ENCODE results near the gene SMG5.

The SMG5 gene

DNA sequence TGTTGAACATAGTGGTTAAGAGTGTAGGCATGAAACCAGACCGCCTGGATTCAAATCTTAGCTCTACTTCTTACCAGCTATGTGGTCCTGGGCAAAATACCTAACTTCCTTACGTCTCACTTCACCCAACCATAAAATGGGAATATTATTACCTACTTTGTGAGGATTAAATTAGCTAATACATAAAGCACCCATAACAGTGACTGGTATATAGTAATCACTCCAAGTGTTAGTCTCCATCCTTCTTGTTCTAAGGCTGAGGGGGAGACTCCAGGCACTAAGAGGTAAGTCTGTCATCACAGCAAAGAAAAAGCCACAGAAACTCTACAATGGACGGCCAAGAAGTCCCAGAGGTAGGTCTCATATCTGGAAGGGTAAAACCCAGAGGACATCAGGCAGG, 2.8 kb downstream of the SMG5 start:
- no peak for DNase-seq (ENCODE audit: low spot score)

DNA sequence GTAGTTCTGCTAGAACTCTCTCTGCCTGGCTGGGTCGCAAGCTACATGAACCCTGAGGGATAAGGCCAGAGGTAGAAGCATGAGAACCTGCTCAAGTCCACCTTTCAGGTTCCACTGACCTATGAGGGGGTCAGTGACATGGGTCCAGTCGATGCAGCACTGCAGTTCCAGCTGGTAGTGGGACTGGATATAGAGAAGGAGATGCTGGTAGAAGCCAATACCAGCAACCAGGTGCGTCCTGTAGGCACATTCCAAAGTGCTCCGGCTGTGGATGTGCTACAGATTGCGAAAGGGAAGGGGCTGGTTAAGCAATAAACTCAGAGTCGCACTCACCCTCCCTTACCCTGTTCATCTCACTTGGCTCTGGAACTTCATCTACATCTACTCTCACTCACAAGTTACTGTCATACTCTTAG, 5.7 kb downstream of the SMG5 start:
- peak; percentile 81 for DNase-seq (ENCODE audit: low spot score)

DNA sequence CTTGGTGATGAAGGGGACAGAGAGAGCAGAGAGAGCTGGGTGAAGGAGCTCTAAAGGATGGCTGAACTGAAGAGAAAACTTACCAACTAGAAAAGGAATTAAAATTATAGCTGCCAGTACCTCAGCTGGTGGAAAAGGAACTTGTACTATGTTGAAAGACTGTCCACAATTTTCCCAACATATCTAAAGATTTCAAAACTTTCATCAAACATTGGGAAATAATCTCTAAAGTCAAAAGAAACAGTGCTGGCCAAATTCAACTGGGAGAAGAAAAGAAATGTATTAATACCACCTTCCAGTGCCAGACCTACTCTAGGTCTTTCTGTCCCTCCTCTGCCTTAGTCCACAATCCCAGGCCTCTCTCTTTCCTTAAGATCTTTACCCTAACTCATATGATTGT, 6.1 kb downstream of the SMG5 start:
- no peak for DNase-seq (ENCODE audit: low spot score)

DNA sequence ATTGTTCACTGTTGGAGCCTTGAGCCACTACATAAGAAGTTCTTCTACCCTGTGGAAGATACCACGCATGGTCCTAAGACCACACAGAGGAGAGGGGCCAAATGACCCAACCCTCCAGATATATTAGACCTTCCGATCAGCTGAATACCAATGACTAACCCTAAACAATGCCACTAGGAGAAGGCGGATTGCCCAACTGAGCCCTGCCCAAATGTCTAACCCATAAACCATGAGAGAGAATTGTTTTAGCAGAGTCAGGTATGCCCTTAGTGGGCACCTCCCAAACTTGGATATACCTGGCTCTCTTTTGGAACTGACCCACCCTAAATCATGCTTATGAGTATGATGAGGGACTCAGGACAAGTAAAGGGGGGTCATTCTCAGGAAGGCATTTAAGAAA, 12.3 kb downstream of the SMG5 start:
- DNase-seq (ENCODE audit: low spot score) = no peak

DNA sequence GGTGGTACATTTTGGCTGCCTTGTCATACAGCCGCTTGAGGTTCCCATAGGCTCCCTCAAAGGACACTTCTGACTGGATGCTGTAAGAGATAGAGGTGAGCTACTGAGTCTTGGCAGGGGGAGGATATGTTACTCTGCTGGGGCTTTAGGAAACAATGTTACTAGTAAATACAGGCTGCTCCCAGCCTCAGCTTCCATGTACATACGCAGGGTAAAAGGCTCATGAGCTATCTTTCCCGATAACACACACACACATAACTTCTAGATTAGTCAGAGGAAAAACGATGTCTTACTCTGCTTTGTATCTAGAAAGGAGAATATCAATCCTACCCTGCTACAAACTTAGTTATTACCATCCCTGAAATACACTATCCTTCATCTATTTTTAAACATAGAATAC, 14.3 kb downstream of the SMG5 start:
- DNase-seq (ENCODE audit: low spot score) = no peak

DNA sequence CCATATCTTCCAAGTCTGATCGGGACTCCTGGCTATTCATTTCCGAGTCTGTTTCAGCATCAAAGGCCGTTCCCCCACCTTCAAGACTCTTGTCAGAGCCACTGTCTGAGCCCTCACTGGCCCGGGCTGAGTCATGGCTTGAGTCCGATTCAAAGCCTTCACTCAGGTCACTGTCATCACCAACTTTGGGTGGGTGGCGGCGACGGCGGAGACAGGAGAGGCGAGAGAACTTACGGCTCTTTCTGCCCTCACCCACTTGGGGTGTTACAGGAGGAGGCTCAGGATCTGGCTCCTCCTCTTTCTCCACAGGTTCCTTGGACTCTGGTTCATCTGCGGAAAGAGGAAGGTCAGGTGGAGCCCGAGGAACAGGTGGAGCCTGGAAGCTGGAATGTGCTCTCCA, 16.6 kb downstream of the SMG5 start:
- no peak for DNase-seq (ENCODE audit: low spot score)

DNA sequence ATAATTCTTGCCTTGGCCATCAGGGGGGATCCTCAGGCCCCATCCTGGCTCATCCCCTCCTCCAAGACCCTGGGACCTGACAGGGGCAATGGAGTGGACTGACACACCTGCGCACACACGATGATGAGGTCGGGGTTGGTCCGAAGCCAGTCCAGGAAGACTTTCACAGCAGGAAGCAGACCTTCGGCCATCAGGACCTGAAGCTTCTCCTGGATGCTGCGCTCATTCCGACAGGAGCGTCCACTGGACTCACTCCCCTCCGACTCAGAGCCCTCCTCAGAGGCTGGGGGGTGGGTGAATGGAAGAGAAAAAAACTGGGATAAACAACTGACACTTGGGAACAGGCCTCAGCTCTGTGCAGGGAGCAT, 19.4 kb downstream of the SMG5 start:
- DNase-seq (ENCODE audit: low spot score) = no peak

DNA sequence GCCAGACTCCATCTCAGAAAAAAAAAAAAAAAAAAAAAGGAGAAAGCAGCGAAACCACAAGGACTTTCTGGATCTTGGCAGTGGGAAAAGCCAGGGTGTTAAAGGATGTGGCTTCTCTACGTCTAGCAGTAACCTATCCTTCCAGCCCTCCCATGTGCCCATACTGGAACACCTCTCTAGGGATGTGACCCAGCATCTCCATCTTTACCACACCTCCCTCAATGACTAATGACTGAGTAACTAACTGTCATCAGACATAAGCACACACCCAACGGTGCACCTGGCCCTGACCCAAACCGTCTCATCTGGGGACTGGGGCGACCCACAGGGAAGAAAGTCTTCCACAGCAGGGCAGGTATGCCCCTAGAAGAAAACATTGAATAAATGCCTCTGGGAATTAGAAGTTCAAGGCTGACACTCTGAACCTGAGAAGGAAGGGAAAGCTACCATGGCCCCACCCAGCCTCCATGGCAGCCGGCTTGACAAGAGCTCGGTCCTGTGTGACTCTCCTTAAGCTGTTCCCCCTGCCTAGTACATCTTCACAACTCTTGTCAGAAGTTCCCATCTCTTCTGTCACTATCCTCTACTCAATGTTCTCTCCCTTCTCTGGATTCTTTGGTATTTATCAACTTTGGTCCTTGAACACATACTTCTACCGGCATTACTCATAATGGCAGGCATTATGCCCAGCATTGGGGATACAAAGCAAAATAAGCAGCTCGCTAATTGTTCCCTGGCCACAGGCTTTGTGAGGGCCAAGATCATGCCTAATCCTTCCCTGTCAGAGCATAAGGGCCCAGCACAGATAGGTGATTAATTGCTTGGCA, 20.0 kb downstream of the SMG5 start:
- DNase-seq (ENCODE audit: low spot score) = no peak

DNA sequence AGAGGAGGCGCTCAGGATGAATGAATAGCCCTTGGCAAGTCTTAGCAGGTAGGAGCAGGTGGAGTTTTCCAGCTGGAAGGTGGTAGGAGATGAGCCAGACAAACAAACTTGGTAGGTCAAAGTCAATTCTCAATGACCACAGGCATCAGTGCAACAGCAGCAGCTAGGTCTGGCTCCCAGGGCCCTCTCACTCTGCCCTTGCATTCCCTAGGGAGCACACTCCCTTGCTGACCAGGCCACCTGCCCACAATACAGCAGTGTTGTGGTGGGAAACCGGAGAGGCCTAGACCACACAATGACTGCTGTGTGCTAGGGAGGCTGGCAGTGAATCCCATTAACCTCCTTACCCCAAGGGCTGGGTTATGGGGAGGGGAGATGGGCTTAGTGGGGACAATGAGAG, 21.7 kb downstream of the SMG5 start:
- DNase-seq (ENCODE audit: low spot score) = no peak

DNA sequence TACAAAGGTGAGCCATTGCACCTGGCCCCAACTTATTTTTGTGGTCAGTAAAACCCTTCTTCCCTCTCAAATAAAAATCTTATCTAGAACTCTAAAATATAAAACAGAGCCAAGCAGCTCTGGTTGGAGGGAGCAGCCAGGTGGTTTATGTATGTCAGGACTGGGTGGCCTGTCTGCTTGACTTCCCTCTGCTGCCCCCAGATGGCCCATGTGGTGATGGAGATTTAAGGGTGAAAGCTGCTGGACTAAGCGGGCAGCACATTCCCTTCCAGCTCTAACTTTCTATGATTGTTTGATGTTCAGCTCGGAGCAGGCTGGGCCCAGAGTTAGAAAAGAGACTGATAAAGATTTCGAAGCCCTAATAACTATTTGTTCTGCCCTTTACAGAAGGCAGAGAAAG, 22.8 kb downstream of the SMG5 start:
- no peak for DNase-seq (ENCODE audit: low spot score)

DNA sequence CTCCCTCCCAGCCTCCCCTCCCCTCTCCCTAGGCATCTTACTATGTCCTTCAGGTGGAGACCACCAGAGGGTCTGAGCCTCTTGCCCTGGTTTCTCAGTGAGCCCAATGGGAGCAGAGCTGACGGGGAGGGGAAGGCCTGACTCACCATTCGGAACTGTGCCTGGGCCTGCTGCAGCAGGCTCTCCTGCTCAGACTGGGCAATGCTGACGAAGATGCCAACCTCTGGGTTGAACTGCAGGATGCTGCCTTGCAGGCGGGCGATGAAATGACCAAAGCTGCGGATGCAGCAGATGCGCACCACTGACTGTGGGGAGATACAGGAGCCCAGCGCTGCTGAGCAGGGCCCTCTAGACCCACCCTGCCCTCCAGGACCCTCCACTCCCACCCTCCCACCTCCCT, 23.8 kb downstream of the SMG5 start:
- DNase-seq (ENCODE audit: low spot score) = no peak

DNA sequence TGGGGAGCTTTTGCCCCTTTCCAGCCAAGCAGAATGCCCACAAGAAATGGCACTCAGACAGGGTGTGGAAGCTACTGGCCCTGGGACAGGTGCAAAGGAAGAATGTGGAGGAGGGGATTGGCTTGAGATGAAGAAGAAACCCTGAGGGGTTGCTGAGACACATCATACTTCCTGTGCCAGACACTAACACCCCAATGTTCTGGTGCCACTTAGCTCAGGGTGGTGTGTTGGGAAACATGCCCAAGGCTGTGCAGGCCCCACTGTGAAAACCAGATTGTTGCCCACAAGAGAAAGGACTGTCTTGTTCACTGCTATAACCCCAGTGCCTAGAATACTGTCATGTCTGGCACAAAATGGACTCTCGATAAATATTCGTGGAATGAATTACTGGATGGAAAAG, 24.9 kb downstream of the SMG5 start:
- DNase-seq (ENCODE audit: low spot score) = no peak

DNA sequence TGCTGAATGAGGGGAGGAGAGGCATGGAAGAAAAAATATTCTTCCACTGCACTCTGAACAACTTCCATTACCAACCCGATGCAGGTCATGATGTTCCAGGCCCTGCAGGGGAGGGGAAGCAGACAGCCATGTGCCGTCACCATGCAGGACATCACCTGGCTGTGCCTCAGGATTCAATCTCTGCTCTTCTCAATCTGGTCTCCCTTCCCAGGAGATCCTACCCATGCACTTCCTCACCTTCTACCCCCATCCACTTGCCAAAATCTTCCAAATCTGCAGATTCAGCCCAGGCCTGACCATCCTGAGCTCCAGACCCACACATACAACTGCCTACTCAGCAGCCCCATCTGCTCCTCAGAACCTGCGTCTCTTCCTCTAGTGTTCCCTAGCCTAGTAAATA, 29.0 kb downstream of the SMG5 start:
- no peak for DNase-seq (ENCODE audit: low spot score)

DNA sequence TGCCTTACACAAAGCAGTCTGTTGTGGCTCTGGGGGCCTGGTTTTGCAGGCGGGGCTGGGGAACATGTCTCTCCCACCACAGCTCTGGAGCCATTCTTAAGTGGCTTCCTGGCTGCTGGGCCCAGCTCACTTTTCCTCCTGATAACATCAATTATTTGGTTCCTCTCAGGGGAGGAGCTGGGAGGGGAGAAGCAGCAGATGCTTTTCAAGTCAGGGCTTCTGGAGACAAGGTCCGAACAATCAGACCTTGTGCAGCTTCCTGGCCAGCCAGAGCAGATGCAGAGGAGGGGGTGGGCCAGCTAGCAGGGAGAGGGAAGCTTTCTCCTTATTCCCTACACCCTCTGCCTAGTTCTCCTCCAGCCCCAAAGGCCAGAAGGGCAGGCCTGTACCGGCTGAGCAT, 31.1 kb downstream of the SMG5 start:
- no peak for DNase-seq (ENCODE audit: low spot score)

DNA sequence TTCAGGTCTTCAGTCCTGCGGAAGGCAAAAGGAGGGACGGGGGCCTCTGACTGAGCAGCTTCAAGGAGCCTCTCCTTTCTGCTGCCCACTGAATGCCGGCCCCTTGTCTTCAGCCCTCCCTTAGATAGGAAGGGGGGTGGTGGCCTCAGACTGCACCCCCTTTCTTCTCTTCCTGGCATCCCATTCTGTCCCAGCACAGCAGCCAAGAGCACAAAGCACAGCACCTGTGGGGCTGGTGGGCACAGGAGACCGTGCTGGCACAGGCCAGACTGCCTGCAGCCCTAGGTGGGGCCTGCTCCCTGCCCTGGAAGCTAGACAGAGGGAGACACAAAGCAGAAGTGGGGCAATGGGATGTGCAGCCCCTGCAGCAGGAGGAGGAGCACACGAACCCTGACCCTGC, 33.0 kb downstream of the SMG5 start:
- DNase-seq (ENCODE audit: low spot score) = no peak

DNA sequence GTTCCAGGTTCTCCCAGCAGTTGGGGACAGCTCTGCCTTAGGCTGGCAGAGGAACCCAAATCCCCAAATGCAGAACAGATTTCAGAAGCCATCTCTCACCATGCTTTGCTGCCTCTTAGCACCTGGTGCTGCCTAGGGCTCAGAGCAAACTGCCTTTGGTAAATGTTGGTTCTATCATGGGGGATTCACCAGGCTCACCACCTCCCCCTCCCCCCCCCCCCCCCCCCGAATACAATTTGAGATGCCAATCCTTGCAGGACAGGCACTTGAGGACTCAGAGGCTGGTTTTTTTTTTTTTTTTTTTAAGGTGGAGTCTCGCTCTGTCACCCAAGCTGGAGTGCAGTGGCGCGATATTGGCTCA, 34.3 kb downstream of the SMG5 start:
- DNase-seq (ENCODE audit: low spot score) = no peak

DNA sequence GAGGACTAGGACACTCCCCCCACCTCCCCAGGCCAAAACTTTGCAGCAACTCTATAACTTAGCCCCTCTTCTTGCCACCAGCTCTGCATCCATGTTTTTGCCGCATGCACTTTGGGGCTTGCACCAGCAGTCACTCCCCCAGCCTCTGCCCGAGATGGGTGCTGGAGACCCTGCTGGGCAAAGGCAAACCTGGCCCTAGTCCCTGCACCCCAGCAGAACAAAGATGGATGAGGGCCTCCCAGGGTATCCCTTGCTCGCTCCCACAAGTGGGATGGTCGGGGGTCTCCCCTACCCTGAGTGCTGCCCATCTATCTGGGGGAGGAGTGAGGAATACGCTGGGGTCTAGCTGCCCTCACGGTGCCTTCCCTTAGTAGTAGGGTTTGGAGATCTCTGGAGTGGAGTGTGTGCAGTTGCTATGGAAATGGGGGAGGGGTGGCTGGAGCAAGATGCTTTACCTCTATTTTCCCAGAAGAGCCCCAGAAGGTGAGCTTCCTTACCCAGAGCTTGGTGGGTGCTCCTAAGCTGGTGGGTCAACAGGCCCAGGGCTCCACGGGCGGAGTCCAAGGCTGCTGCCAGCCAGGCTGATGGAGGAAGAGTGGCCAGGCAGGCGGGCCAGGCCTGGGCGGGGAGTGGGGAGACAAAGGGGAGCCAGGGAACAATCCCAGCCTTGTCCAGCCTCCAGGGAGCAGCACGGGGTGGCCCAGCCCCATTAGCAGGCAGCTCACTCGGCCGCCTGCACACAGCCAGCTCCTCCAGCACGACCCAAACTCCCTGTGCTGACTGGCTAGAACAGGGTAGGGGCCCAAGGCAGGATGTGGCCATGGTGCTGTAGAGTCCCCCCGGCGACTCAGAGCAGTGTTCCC, 34.9 kb downstream of the SMG5 start, which contains the start of gene PAQR6:
TSS of gene PAQR6 (minus strand) at position 597 of the 863 bp plus-strand sequence. CDS start 1,325 bp downstream, outside the sequence.
- DNase-seq (ENCODE audit: low spot score) = no peak

DNA sequence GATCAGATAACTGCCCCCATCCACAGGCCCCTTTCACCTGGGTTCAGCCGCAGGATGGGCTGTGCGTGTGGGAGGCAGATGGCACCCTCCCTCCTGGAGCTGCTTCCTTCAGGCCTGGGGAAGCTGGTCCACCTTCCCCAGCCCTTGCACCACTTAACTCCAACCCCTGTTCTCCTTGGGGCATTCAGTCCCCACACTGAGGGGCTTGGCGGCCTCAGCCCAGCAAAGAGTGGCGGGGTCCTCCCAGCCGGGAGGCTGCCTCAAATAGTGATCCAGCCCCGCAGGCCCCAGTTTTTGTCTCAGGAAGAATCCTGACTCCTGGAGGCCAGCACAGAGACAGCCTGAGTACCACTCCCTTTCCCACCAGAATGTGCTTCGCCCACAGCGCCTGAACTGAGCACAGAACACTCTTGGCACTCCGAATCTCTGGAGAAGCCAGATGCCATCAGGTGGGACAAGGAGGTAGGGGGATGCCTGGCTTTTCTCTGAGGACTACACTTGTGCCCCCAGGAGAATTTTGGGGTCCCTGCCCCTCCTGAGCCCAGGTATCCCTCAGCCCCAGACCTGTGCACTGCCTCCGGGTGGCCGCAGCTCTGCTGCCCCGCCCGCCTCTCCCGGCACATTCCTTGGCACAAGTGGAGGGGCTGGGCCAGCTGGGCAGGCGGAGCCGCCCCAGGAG, 35.7 kb downstream of the SMG5 start:
- no peak for DNase-seq (ENCODE audit: low spot score)

DNA sequence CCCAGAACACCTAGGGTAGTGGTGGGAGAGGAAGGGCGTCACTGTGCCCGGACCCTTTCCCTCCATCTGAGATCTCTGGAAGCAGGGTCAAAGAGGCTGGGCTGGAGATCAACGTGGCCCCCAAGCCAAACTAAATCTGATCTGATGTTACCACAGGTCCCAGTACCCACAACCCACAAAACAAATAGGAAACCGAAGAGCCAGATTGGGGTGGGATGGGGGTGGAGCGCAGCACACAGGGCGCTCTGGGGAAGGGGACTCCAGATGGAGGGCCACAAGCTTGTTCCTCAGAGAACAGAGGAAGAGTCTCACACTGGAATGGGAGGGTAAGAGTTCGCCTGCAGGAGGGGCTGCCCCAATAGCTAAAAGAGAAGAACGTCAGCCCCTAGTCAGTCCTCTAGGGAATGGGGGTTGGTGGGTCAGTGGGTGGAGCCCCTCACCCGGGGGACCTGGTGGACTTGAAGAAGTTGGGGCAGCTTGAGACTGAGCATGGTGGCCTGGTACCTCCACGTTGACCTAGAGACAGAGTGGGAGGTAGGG, 36.3 kb downstream of the SMG5 start:
- no peak for DNase-seq (ENCODE audit: low spot score)

DNA sequence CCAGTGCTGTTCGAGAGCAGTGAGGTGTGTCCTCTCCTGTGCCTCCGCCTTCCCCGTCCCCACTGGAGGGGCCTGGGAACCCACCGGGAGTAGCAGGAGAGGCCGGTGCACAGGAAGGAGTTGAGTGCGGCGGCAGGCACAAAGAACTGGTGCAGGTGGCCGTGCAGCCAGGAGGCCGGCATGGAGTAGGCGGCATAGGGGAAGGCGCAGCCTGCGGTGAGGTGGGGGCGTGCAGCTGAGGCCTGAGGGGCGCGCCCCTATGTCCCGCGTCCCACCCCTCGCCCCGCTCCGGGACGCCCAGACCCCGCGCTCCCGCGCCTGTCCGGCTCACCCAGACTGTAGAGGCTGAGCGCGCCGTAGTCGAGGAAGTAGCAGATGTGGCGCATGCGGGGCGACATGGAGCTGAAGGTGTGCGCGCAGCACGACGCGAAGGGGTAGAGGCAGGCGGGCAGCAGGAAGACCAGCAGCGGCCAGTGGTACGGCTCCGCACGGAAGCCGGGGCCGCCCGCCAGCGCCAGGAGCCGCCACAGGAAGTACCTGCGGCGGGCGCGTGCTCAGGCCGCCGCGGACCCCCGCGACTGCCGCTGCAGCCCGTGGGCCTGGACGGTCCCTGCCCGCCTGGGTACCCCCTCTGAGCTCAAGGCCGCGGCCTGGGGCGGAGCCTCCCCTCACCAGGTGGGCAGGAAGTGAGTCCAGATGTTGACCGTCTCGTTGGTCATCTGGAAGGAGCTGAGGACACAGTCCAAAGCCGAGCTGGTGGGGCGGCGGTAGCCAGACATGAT, 37.0 kb downstream of the SMG5 start:
- DNase-seq (ENCODE audit: low spot score) = no peak

DNA sequence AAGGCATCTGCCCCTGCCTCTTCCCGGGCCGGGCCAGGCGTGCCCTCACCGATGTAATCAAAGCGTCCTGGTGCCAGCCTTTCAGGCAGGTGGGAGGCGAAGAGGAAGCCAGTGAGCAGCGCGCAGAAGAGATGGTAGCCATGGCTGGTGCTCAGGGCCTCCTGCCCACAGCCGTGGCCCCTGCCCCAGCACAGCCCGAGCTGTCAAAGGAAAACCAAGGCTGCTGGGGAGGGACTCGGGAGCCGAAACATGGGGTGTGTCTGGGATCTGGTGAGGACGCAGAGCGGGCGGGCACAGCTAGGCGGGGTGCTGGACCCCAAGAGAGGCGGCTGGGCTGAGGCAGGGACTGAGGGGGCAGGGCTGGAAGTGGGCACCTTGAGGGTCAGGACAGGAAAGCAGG, 37.9 kb downstream of the SMG5 start:
- DNase-seq (ENCODE audit: low spot score) = no peak

DNA sequence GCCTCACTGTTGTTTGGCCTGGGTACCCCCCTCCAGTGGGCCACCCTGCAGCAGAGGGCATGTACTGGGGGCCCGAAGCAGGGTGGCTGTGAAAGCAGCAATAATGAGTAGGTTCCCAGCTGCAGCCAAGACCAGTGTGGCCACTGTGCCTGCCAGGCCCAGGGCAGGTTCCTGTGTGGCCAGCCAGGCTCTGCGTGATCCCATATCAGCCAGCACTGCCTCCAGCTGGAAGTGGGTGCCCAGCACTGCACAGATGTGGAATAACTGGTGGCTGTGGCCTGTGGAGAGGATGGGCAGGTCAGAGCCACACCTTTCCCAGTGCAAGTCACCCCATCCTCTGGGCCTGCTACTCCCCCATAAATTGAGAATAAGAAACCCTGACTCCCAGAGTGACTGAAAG, 38.5 kb downstream of the SMG5 start:
- no peak for DNase-seq (ENCODE audit: low spot score)

All from HuH-7.5 (cell line).